Left kidney (tissue), 8 donors: Measurements from ENCODE around the gene ZNF26. TPM values are rescaled to one million over a fixed set of nuclear protein-coding genes. Genes with fewer than 3 reads are reported as not detected.
A peak's percentile ranks its signal among the peaks of the same experiment; 100 is the strongest.
"Not testable (repeated sequence)": the region's sequence is repeated elsewhere in the genome, so short reads cannot be mapped to it uniquely, and the experiment has no call there.

Experiments used
- DNase-seq: peaks from one replicate; pipeline ENCODE4 v3.0.0-alpha.2; 2013
- long read RNA-seq, 8 donors: transcript quantifications; one replicate each; lab custom pipeline, GENCODE V29; 2026
- polyA plus RNA-seq: library from polyadenylated mRNA; unstranded; fragments of 120-200 nt; gene quantifications from one replicate; pipeline ENCODE4 v1.2.1, GENCODE V29; 2013; ENCODE audit not compliant: insufficient read length

ZNF26 gene
- 17.7 TPM for polyA plus RNA-seq
- long read RNA-seq, donor 1, full-length matches to known transcripts = 3 of 3 reads
- long read RNA-seq, donor 1, partial matches to known transcripts = 0 of 3 reads
- long read RNA-seq, donor 1, other reads (novel, unspliced or antisense) = 0 of 3 reads
- long read RNA-seq, donor 2, partial matches to known transcripts = 0 of 1 reads
- long read RNA-seq, donor 2, other reads (novel, unspliced or antisense) = 0 of 1 reads
- long read RNA-seq, donor 3, full-length matches to known transcripts = 2 of 2 reads
- long read RNA-seq, donor 3, partial matches to known transcripts = 0 of 2 reads
- long read RNA-seq, donor 3, other reads (novel, unspliced or antisense) = 0 of 2 reads
- long read RNA-seq, donor 4, full-length matches to known transcripts = 1 of 1 reads
- long read RNA-seq, donor 4, partial matches to known transcripts = 0 of 1 reads
- long read RNA-seq, donor 4, other reads (novel, unspliced or antisense) = 0 of 1 reads
- long read RNA-seq, donor 5, full-length matches to known transcripts = 4 of 4 reads
- long read RNA-seq, donor 5, partial matches to known transcripts = 0 of 4 reads
- long read RNA-seq, donor 5, other reads (novel, unspliced or antisense) = 0 of 4 reads
- long read RNA-seq, donor 6, full-length matches to known transcripts = 2 of 7 reads
- long read RNA-seq, donor 6, partial matches to known transcripts = 5 of 7 reads
- long read RNA-seq, donor 6, other reads (novel, unspliced or antisense) = 0 of 7 reads
- long read RNA-seq, donor 7, full-length matches to known transcripts = 2 of 2 reads
- long read RNA-seq, donor 7, partial matches to known transcripts = 0 of 2 reads
- long read RNA-seq, donor 7, other reads (novel, unspliced or antisense) = 0 of 2 reads
- long read RNA-seq, donor 8 = 0 reads

- peak; percentile 94 for DNase-seq
Measured at GRCh38 chr12:132986001-132986884, at the start of gene ZNF26. ZNF26 (plus strand) TSS chr12:132986367; CDS start chr12:132986841, 474 bp downstream.

GRCh38 chr12:132936921-132937320, 49.2 kb upstream of the ZNF26 start:
- DNase-seq = not testable (repeated sequence)

DNA sequence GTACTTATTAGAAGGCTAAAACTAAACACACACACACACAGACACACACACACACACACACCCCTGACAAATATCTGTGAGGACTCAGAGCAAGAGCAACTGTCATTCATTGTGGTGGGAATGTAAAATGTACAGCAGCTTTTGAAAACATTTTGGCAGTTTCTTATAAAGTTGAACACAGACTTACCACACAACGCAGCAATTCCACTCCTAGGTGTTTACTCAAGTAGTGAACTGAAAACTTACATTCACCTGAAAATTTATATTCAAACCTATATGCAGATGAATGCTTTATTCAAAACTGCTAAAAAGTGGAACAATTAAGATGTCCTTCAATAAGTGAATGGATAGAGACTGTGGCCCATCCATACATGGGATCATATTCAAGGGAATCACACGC, 48.7 kb upstream of the ZNF26 start:
- DNase-seq = no peak

GRCh38 chr12:132938807-132939206, 47.4 kb upstream of the ZNF26 start:
- DNase-seq = not testable (repeated sequence)

DNA sequence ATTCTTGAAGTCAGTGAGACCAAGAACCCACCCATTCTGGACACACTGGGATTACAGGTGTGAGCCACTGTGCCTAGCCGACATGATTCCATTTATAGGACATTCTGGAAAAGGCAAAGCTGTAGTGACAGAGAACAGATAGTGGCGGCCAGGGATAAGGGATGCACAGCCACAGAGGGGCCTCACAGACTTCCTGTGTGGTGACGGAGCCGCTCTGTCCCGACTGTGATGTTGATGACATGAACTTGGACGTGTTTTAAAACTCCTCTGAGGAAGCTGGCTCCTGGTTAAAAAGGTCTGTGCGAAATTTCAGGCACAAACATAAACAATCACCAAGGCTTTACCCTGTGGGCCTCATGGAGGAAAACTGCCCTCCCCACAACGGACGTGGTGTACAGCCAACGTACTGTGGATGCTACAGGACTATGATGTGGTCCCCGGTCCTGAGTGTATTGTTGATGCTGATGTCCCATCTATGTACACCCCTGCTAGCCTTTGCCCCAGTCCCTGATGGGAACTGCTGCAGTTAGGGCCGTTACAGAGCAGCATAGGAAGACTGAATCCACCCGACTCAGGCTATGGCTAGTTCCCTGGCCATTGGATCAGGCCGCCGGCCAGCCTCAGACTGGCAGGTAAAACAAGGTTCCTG, 46.0 kb upstream of the ZNF26 start:
- no peak for DNase-seq

DNA sequence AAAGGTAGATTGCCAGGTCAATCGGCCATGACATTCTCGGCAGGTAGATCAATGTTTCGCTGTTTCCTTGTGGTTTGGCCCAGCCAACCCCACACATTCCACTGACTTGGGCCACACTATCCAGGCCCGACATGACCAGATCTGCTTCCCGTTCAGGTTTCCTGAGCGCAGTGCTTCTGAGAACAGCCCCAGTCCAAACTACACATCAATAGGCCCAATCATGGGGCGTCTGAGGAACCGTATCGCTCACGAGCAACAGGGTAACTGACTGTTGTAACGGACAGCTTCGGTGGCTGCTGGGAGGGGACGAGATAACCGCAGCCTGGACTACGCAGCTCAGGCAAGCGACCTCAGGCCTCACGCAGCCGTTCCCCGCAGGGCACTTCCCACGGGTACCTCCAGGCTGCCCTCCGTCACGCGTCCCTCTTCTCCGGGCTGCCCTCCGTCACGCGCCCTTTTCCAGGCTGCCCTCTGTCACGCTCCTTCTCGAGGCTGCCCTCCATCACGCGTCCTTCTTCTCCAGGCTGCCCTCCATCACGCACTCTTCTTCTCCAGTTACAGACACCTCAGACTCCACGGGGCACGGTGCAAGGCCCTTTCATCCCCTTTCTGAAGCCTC, 44.7 kb upstream of the ZNF26 start:
- no peak for DNase-seq

- DNase-seq = no peak
Measured at GRCh38 chr12:132942611-132943010, 43.6 kb upstream of the ZNF26 start.

- DNase-seq = no peak
Measured at GRCh38 chr12:132945806-132946205, 40.4 kb upstream of the ZNF26 start.

DNA sequence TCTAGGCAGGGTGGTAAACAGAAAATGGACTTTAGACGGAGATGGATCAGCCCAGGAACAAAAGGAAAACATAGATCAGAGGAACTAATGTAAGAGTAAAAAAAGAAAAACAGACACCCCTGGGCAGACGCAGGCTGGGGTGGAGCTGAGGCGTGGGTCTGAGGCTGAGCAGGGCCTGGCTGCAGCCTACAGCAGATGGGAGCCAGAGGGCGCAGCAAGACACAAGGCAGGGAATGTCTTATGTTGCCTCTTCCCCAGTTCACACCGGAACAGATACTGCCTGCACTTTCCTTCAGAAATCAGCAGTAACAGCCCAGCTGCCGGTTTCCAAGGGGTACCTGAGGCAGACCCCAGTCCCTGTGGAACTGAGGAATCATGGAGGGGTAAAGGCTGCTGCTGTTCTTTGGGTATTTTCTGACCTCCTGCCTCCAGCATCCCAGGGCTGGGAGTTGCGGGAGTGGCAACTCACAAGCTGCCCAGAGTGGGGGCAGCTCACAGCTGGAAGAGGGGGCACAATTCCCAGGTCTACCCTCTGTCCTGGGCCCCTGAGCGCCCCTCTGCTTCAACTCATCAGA, 39.8 kb upstream of the ZNF26 start:
- DNase-seq = no peak

- DNase-seq = no peak
Measured at GRCh38 chr12:132948146-132949066, 37.8 kb upstream of the ZNF26 start.

DNA sequence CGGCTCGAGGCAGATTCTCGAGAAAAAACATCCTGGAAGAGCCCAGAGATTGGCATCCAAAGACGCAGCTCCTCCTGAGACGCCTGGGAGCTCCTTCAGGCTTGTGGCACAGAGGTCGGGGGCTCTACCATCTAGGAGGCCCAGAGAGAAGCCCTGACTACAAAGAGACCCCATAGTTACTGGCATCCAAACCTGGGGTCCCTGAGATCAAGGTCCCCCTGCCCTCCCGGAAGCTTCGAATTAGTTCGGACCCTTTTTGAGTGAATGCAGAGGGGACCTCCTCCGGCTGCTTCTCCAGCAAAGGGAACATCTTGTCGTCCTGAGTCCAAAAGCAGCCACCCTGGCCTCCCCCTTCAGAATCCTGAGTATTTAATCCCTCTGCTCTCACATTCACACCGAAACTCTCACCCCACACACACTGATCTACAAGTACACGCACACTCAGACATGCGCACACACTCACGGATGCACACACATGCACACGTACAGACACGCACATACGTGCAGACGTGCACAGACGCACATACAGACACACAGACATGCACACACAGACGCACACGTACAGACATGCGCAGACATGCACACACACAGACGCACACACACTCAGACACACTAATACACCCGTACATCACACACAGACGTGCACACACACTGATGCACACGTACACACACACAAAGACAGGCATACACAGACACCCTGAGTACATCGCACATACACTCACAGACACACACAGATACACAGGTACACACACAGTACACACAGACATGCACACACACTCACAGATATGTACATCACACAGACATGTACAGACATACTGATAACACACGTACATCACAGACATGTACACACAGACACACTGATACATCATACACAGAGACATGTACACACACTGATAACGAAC, 36.0 kb upstream of the ZNF26 start:
- no peak for DNase-seq

DNA sequence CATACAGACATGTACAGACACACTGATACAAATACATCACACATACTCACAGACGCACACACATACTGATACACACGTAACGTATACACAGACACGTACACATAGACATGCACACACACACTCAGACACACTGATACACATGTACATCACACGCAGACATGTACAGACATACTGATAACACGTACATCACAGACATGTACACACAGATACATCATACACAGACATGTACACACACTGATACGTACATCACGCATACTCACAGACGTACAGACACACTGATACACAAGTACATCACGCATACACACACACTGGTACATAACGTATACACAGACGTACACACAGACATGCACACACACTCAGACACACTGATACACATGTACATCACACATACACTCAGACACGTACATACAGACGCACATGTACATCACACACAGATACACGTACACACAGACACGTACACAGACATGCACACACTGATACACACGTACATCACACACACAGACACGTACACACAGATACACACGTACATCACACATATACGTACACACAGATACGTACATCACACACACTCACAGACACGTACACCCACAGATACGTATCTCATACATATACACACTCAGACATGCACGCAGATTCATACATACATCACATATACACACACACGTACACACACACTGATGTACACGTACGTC, 35.2 kb upstream of the ZNF26 start:
- DNase-seq = no peak

DNA sequence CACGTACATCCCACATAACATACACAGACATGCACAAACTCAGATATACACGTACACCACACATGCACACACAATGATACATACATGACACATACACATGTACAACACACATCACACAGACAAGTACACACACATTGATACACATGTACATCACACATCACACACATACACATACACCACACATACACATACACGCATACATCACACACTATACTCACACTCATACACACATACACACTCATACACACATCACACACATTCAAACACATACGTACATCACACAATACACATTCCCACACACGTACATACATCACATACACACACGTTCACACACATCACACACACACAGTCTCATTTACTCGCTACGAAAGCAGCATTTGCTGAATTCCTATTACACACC, 34.5 kb upstream of the ZNF26 start:
- DNase-seq = no peak

DNA sequence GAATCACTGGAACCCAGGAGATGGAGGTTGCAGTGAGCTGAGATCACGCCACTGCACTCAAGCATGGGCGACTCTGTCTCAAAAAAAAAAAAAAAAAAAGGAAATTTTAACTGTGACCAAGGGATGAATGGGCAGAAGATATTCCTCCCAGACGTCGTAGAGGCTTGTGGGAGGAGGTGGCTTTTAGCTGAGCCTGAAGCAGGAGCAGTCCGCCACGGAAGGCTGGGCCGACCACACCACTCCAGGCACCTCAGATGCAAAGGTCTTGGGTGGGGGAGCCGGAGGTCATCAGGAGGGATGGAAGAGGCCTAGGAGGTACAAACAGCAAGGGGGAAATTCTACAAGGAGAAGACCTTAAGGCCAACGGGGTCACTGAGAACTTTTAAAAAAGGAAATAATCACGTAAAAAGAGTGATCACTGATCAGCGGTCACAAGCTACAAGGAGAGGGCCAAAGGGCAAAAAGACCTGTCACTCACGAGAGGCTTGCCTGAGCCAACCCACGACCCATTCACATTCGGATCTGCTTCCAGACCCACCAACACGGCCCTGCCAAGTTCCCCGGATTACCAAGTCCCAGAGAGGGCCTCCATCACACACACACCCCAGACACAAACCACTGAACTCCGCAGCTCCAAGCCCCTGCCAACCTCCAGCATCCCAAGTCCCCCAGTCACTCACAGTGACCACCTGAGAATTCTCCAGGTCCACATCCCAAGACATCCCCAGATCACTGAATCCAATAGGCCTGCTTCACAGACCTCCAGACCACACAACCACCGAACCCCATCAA, 33.6 kb upstream of the ZNF26 start:
- no peak for DNase-seq

DNA sequence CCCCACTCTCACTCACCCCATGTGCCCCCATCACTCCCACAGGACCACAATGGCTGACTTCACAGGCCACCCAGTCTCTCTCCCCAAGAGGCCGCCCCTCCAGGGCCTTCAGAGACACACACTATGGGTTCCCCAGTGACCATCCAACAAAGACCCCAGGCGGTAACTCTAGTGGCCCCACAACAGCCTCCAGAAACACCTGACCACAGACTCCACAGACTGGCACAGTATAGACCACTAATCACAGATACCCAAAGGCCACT, 33.1 kb upstream of the ZNF26 start:
- no peak for DNase-seq

DNA sequence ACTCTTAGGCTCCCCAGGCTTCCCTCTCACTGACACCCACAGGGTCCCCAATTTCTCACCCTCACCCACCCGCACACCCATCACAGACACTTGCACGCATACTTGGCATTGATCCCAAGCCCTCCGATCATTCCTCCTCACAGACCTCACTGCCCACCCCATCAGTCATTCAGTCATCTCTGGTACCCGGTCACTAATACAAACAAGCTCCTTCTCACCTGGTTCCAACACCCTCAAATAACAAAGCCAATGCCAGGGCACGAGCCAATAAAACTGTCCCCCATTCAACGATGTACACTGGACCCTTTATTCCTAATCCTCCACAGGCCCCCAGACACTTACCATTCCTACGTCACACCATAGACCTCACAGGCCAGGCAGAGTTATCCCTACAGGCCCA, 32.4 kb upstream of the ZNF26 start:
- DNase-seq = no peak

GRCh38 chr12:132954471-132955048, 31.6 kb upstream of the ZNF26 start:
- DNase-seq = no peak
